ENCODE data around the gene SLC2A4.
A peak's percentile ranks its signal among the peaks of the same experiment; 100 is the strongest.

SLC2A4 gene

GRCh38 chr17:7260651-7261378, 20.7 kb upstream of the SLC2A4 start:
- Histone ChIP-seq H3K27ac (ENCODE audit: low read length) (peak overlapping the region; percentile 71), H3K9ac (ENCODE audit: low read length) (peak overlapping the region; percentile 95), H3K4me3 (ENCODE audit: low read length) (peak overlapping the region; percentile 93)

GRCh38 chr17:7261379-7262191, 19.9 kb upstream of the SLC2A4 start:
- Histone ChIP-seq H3K4me3 (ENCODE audit: low read length) (peak overlapping the region; percentile 93), H3K4me1 (ENCODE audit: control insufficient read depth, low read depth, low read length) (peaks cover 3% of the 10 kb centered on the region), H3K36me3 (ENCODE audit: control insufficient read depth, low read depth, low read length) (peaks cover 17% of the 10 kb centered on the region), H3K27me3 (ENCODE audit: control insufficient read depth, insufficient read depth, low read length) (peaks cover 38% of the 10 kb centered on the region), H3K9me3 (ENCODE audit: control insufficient read depth, low read depth, low read length) (no peaks in the 10 kb centered on the region), H3K9ac (ENCODE audit: low read length) (peak overlapping the region; percentile 95), H3K27ac (ENCODE audit: low read length) (peak overlapping the region; percentile 75)

More at GRCh38 chr17:7260651-7261378, 20.7 kb upstream of the SLC2A4 start:
- H3K9me3 ChIP-seq (ENCODE audit: control insufficient read depth, low read depth, low read length): no peaks in the 10 kb centered on the region
- peaks cover 3% of the 10 kb centered on the region for H3K4me1 ChIP-seq (ENCODE audit: control insufficient read depth, low read depth, low read length)
- H3K36me3 ChIP-seq (ENCODE audit: control insufficient read depth, low read depth, low read length): peaks cover 17% of the 10 kb centered on the region
- peaks cover 38% of the 10 kb centered on the region for H3K27me3 ChIP-seq (ENCODE audit: control insufficient read depth, insufficient read depth, low read length)

- Histone ChIP-seq H3K36me3 (ENCODE audit: control insufficient read depth, low read depth, low read length) (peaks cover 13% of the 10 kb centered on the region), H3K27ac (ENCODE audit: low read length) (peak within 1 kb of the TSS; percentile 75), H3K27me3 (ENCODE audit: control insufficient read depth, insufficient read depth, low read length) (peaks cover 38% of the 10 kb centered on the region), H3K4me3 (ENCODE audit: low read length) (peak within 1 kb of the TSS; percentile 93), H3K9ac (ENCODE audit: low read length) (peak within 1 kb of the TSS; percentile 95), H3K4me1 (ENCODE audit: control insufficient read depth, low read depth, low read length) (peaks cover 3% of the 10 kb centered on the region), H3K9me3 (ENCODE audit: control insufficient read depth, low read depth, low read length) (no peaks in the 10 kb centered on the region)
These were observed 19.2 kb upstream of the SLC2A4 start, which contains the start of gene CLDN7 for GRCh38 chr17:7262192-7262934. TSS of gene CLDN7 (minus strand) at chr17:7262478. CDS start at chr17:7262043, 435 bp downstream.

GRCh38 chr17:7262935-7263800, 18.4 kb upstream of the SLC2A4 start:
- no peaks in the 10 kb centered on the region for H3K9me3 ChIP-seq (ENCODE audit: control insufficient read depth, low read depth, low read length)
- peak overlapping the region; percentile 93 for H3K4me3 ChIP-seq (ENCODE audit: low read length)
- H3K36me3 ChIP-seq (ENCODE audit: control insufficient read depth, low read depth, low read length): peaks cover 13% of the 10 kb centered on the region
- peak overlapping the region; percentile 70 for H3K27ac ChIP-seq (ENCODE audit: low read length)
- H3K27me3 ChIP-seq (ENCODE audit: control insufficient read depth, insufficient read depth, low read length): peaks cover 38% of the 10 kb centered on the region
- peaks cover 3% of the 10 kb centered on the region for H3K4me1 ChIP-seq (ENCODE audit: control insufficient read depth, low read depth, low read length)
- peak overlapping the region; percentile 95 for H3K9ac ChIP-seq (ENCODE audit: low read length)

GRCh38 chr17:7263801-7264078, 17.8 kb upstream of the SLC2A4 start:
- H3K27me3 ChIP-seq (ENCODE audit: control insufficient read depth, insufficient read depth, low read length): peaks cover 38% of the 10 kb centered on the region
- H3K27ac ChIP-seq (ENCODE audit: low read length): peak overlapping the region; percentile 68
- H3K4me3 ChIP-seq (ENCODE audit: low read length): peak overlapping the region; percentile 93
- no peaks in the 10 kb centered on the region for H3K9me3 ChIP-seq (ENCODE audit: control insufficient read depth, low read depth, low read length)
- H3K9ac ChIP-seq (ENCODE audit: low read length): peak overlapping the region; percentile 40
- peaks cover 3% of the 10 kb centered on the region for H3K4me1 ChIP-seq (ENCODE audit: control insufficient read depth, low read depth, low read length)
- H3K36me3 ChIP-seq (ENCODE audit: control insufficient read depth, low read depth, low read length): peaks cover 9% of the 10 kb centered on the region

- Histone ChIP-seq H3K9me3 (ENCODE audit: control insufficient read depth, low read depth, low read length) (no peaks in the 10 kb centered on the region), H3K9ac (ENCODE audit: low read length) (no peak overlapping the region), H3K4me1 (ENCODE audit: control insufficient read depth, low read depth, low read length) (peaks cover 3% of the 10 kb centered on the region), H3K4me3 (ENCODE audit: low read length) (no peak overlapping the region), H3K27ac (ENCODE audit: low read length) (no peak overlapping the region), H3K36me3 (ENCODE audit: control insufficient read depth, low read depth, low read length) (no peaks in the 10 kb centered on the region), H3K27me3 (ENCODE audit: control insufficient read depth, insufficient read depth, low read length) (peaks cover 22% of the 10 kb centered on the region)
These were observed 14.7 kb upstream of the SLC2A4 start for GRCh38 chr17:7266784-7267183.

GRCh38 chr17:7279448-7279847, 2.1 kb upstream of the SLC2A4 start:
- Histone ChIP-seq H3K9me3 (ENCODE audit: control insufficient read depth, low read depth, low read length) (no peaks in the 10 kb centered on the region), H3K4me1 (ENCODE audit: control insufficient read depth, low read depth, low read length) (peaks cover 10% of the 10 kb centered on the region), H3K27me3 (ENCODE audit: control insufficient read depth, insufficient read depth, low read length) (peaks cover 13% of the 10 kb centered on the region), H3K4me3 (ENCODE audit: low read length) (no peak overlapping the region), H3K9ac (ENCODE audit: low read length) (no peak overlapping the region), H3K27ac (ENCODE audit: low read length) (no peak overlapping the region), H3K36me3 (ENCODE audit: control insufficient read depth, low read depth, low read length) (no peaks in the 10 kb centered on the region)

GRCh38 chr17:7280519-7281073, 922 bp upstream of the SLC2A4 start:
- no peak overlapping the region for H3K27ac ChIP-seq (ENCODE audit: low read length)
- peak overlapping the region; percentile 61 for H3K4me3 ChIP-seq (ENCODE audit: low read length)

GRCh38 chr17:7281953-7282751, 634 bp downstream of the SLC2A4 start:
- H3K4me3 ChIP-seq (ENCODE audit: low read length): peak overlapping the region; percentile 61
- peaks cover 13% of the 10 kb centered on the region for H3K27me3 ChIP-seq (ENCODE audit: control insufficient read depth, insufficient read depth, low read length)
- peaks cover 3% of the 10 kb centered on the region for H3K36me3 ChIP-seq (ENCODE audit: control insufficient read depth, low read depth, low read length)
- peak overlapping the region; percentile 49 for H3K9ac ChIP-seq (ENCODE audit: low read length)
- H3K9me3 ChIP-seq (ENCODE audit: control insufficient read depth, low read depth, low read length): no peaks in the 10 kb centered on the region
- peaks cover 10% of the 10 kb centered on the region for H3K4me1 ChIP-seq (ENCODE audit: control insufficient read depth, low read depth, low read length)
- H3K27ac ChIP-seq (ENCODE audit: low read length): no peak overlapping the region

More at GRCh38 chr17:7280519-7281073, 922 bp upstream of the SLC2A4 start:
- H3K27me3 ChIP-seq (ENCODE audit: control insufficient read depth, insufficient read depth, low read length): peaks cover 13% of the 10 kb centered on the region
- no peaks in the 10 kb centered on the region for H3K9me3 ChIP-seq (ENCODE audit: control insufficient read depth, low read depth, low read length)
- H3K9ac ChIP-seq (ENCODE audit: low read length): peak overlapping the region; percentile 64
- H3K36me3 ChIP-seq (ENCODE audit: control insufficient read depth, low read depth, low read length): peaks cover 3% of the 10 kb centered on the region
- H3K4me1 ChIP-seq (ENCODE audit: control insufficient read depth, low read depth, low read length): peaks cover 10% of the 10 kb centered on the region

GRCh38 chr17:7282752-7283321, 1.3 kb downstream of the SLC2A4 start:
- Histone ChIP-seq H3K4me1 (ENCODE audit: control insufficient read depth, low read depth, low read length) (peaks cover 10% of the 10 kb centered on the region), H3K9ac (ENCODE audit: low read length) (no peak overlapping the region), H3K9me3 (ENCODE audit: control insufficient read depth, low read depth, low read length) (no peaks in the 10 kb centered on the region), H3K27ac (ENCODE audit: low read length) (no peak overlapping the region), H3K27me3 (ENCODE audit: control insufficient read depth, insufficient read depth, low read length) (peaks cover 13% of the 10 kb centered on the region), H3K4me3 (ENCODE audit: low read length) (peak overlapping the region; percentile 61), H3K36me3 (ENCODE audit: control insufficient read depth, low read depth, low read length) (peaks cover 3% of the 10 kb centered on the region)
